ENCODE measurements around the gene GABRR3.
"Not testable (repeated sequence)": the region's sequence is repeated elsewhere in the genome, so short reads cannot be mapped to it uniquely, and the experiment has no call there.

GABRR3 gene

GRCh38 chr3:98021830-98022560, 13.1 kb downstream of the GABRR3 start:
- DNase-seq = no peak

GRCh38 chr3:98020412-98020811, 14.7 kb downstream of the GABRR3 start:
- DNase-seq = no peak

GRCh38 chr3:98018301-98018700, 16.8 kb downstream of the GABRR3 start:
- DNase-seq = no peak

- DNase-seq = no peak
Measured at GRCh38 chr3:98014268-98014585, 20.9 kb downstream of the GABRR3 start.

GRCh38 chr3:98013411-98014267, 21.5 kb downstream of the GABRR3 start:
- DNase-seq = no peak

GRCh38 chr3:98012979-98013378, 22.1 kb downstream of the GABRR3 start:
- no peak for DNase-seq

- not testable (repeated sequence) for DNase-seq
Measured at GRCh38 chr3:98010883-98011449, 24.1 kb downstream of the GABRR3 start.

GRCh38 chr3:98010194-98010882, 24.8 kb downstream of the GABRR3 start:
- no peak for DNase-seq

- DNase-seq = no peak
Measured at GRCh38 chr3:98008855-98009254, 26.3 kb downstream of the GABRR3 start.

- DNase-seq = no peak
Measured at GRCh38 chr3:98005438-98005837, 29.7 kb downstream of the GABRR3 start.

- DNase-seq = no peak
Measured at GRCh38 chr3:98004721-98005120, 30.4 kb downstream of the GABRR3 start.

GRCh38 chr3:98003306-98003969, 31.7 kb downstream of the GABRR3 start:
- DNase-seq = no peak

- DNase-seq = no peak
Measured at GRCh38 chr3:98002717-98003116, 32.4 kb downstream of the GABRR3 start.

GRCh38 chr3:97999994-98000393, 35.1 kb downstream of the GABRR3 start:
- no peak for DNase-seq

- no peak for DNase-seq
Measured at GRCh38 chr3:97999103-97999502, 36.0 kb downstream of the GABRR3 start.

- no peak for DNase-seq
Measured at GRCh38 chr3:97996988-97997387, 38.1 kb downstream of the GABRR3 start.

GRCh38 chr3:97994328-97994945, 40.7 kb downstream of the GABRR3 start:
- no peak for DNase-seq

- DNase-seq = no peak
Measured at GRCh38 chr3:97993526-97993925, 41.6 kb downstream of the GABRR3 start.

GRCh38 chr3:97992547-97993173, 42.5 kb downstream of the GABRR3 start:
- no peak for DNase-seq

- no peak for DNase-seq
Measured at GRCh38 chr3:97991293-97991682, 43.8 kb downstream of the GABRR3 start.

GRCh38 chr3:97990624-97991292, 44.4 kb downstream of the GABRR3 start:
- no peak for DNase-seq
